Mucosa of stomach (tissue), 1 donor: ENCODE measurements around the gene CHTF18.

Experiments used
- H3K27me3 ChIP-seq: one replicate; pipeline ENCODE4 v1.7.0; 2013; ENCODE audit warnings: mild to moderate bottlenecking, low read length; ENCODE audit not compliant: control insufficient read depth, insufficient read depth
- H3K36me3 ChIP-seq: one replicate; pipeline ENCODE4 v1.7.0; 2013; ENCODE audit warnings: low read length; ENCODE audit not compliant: control insufficient read depth, insufficient read depth
- H3K4me1 ChIP-seq: one replicate; pipeline ENCODE4 v1.7.0; 2013; ENCODE audit warnings: mild to moderate bottlenecking, low read length; ENCODE audit not compliant: control insufficient read depth, insufficient read depth
- H3K4me3 ChIP-seq: one replicate; pipeline ENCODE4 v1.7.0; 2013; ENCODE audit warnings: low read length
- H3K9ac ChIP-seq: one replicate; pipeline ENCODE4 v1.7.0; 2013; ENCODE audit warnings: mild to moderate bottlenecking, low read length, moderate library complexity
- H3K9me3 ChIP-seq: one replicate; pipeline ENCODE4 v1.7.0; 2013; ENCODE audit warnings: mild to moderate bottlenecking, low read length, moderate library complexity; ENCODE audit not compliant: control insufficient read depth
- donor health status: Pancreatic carcinoma.

The CHTF18 gene

DNA sequence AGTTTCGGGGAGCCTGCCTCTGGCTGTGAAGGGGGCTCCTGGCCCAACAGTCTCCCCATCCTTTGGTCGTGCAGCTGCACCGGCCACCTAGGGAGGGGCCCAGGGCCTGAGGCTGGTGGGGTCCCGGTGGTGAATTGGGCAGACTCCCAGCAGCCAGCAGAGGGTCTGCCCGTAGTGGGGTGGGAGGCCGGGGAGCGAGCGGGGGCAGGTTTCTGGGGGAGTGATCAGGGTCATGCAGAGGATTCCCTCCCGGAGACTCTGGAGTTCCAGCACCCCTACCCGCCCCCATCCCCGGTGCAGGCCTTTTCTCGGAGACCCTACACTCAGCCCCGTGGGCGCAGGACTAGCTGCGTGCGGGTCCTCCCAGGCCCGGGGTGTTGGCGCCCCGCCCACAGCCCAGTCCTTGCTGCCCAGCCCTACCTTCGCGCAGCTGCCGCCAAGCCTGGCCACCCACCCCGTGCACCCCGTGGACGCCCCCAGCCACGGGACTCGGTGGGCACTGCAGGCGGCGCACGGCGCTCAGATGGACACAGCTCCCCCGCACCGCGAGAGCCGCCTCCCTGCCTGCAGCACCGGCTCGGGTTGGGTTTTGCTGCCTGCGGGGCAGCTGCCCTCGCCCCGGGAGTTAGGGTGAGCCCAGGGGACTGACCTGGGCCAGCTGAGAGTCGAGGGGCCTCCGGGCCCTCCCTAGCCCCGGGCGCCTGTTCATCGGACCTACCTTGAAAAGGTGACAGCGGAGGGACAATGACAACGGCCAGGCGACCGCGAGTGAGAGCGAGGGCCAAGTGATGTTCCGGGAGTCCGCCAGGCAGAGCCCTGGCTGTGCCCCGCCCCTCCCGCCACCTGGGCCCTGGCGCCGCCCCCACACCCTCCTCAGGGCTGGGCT, 11.8 kb downstream of the CHTF18 start, which contains the start of gene GNG13:
Gene GNG13, minus strand, starts transcription at position 787 of the 886 bp plus-strand sequence. CDS start 1,657 bp downstream, outside the sequence.
- Histone ChIP-seq H3K27me3 (peaks cover 59% of the 10 kb centered on the region), H3K36me3 (no peaks in the 10 kb centered on the region), H3K4me1 (no peaks in the 10 kb centered on the region), H3K9ac (no peak within 1 kb of the TSS), H3K4me3 (no peak within 1 kb of the TSS), H3K9me3 (no peaks in the 10 kb centered on the region)

DNA sequence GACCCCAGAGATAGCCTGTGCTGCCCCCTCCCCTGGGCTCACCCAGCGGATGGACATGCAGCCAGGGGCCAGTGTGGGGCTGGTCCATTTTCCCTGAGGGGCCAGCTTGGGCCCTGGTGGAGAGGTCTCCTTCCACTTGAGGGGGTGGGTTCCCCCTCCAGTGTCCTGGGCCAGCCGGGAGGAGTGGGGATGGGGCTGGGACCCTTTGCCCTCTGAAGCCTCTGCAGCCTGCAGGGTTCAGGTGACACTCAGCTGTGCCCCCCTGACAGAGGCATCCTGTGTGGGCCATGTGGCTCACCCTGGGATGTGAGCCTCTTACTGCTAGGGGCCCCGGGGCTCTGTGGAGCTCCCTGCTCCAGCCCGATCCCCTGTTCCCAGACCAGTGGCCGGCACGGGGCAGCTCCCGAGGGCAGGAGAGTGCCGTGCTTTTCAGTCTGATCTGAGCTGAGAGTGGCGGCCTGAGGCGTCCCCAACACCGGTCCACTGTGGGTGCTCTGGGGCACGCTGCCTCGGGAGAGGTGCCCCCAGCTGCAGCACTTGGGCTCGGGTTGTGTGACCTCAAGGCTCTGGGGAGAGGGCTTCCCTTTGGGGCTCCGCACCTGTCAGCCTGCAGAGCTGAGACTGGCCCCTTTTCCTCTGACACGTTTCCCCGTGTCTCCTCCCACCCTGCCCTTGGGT, 12.6 kb downstream of the CHTF18 start:
- no peaks in the 10 kb centered on the region for H3K4me1 ChIP-seq
- H3K27me3 ChIP-seq, result peaks cover 63% of the 10 kb centered on the region
- no peaks in the 10 kb centered on the region for H3K36me3 ChIP-seq
- no peaks in the 10 kb centered on the region for H3K9me3 ChIP-seq
- no peak overlapping the region for H3K9ac ChIP-seq
- H3K4me3 ChIP-seq, result no peak overlapping the region

DNA sequence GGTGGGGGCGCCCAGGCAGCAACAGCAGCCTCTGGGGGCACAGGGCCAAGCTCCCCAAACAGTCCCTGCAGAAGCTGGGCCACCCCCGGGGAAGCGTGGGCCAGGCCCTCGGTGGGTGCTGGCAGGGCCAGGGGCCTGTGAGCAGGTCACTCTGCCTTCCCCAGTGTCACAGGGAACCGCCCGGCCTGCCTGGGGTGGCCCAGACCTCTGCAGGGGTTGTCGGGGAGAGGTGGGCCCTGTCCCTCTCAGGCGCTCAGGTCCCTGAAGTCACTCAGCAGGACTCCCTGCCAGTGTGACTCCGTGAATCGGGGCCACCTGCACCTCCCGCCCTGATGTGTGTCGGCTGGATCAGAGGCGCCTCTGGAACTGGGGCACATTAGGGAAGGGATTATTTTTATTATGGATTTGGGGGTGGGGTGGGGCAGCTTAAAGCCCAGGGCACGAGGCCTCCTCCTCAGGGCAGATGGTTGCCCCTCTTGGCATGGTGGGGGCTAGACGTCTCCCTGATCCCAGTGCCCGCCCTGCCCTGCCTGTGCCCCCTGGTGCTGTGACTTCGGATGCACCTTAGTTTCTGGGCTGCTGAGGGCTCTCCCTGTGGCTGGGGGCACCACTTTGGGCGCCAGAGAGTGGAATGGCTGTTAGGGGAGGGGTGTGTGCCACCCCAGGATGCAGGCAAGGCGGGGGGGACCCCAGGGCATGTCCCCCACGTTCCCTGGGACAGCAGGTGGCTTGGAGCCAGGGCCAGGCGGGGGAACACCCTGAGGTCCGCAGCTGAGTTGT, 13.4 kb downstream of the CHTF18 start:
- Histone ChIP-seq H3K27me3 (peaks cover 63% of the 10 kb centered on the region), H3K9ac (no peak overlapping the region), H3K36me3 (no peaks in the 10 kb centered on the region), H3K4me3 (no peak overlapping the region), H3K4me1 (no peaks in the 10 kb centered on the region), H3K9me3 (no peaks in the 10 kb centered on the region)

DNA sequence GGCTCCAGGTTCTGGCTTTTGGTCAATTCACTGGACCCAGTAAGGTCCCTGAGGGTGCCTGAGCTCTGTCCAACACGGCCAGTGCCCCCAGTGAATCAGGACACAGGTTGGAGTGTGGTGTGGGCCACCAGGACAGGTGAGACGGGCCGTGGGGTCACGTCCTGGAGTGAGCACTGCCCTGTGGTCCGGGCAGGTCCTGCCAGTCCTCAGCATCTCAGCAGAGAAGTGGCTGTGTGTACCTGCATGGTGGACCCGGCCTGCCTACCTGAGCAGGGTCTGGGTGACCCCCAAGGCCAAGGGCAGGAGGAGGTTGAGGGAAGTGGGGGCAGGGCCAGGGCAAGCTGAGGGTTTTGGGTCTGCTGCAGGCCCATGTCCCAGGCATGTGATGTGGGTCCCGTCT, 14.0 kb downstream of the CHTF18 start:
- H3K36me3 ChIP-seq, result no peaks in the 10 kb centered on the region
- no peaks in the 10 kb centered on the region for H3K4me1 ChIP-seq
- peaks cover 63% of the 10 kb centered on the region for H3K27me3 ChIP-seq
- no peaks in the 10 kb centered on the region for H3K9me3 ChIP-seq
- no peak overlapping the region for H3K4me3 ChIP-seq
- no peak overlapping the region for H3K9ac ChIP-seq

DNA sequence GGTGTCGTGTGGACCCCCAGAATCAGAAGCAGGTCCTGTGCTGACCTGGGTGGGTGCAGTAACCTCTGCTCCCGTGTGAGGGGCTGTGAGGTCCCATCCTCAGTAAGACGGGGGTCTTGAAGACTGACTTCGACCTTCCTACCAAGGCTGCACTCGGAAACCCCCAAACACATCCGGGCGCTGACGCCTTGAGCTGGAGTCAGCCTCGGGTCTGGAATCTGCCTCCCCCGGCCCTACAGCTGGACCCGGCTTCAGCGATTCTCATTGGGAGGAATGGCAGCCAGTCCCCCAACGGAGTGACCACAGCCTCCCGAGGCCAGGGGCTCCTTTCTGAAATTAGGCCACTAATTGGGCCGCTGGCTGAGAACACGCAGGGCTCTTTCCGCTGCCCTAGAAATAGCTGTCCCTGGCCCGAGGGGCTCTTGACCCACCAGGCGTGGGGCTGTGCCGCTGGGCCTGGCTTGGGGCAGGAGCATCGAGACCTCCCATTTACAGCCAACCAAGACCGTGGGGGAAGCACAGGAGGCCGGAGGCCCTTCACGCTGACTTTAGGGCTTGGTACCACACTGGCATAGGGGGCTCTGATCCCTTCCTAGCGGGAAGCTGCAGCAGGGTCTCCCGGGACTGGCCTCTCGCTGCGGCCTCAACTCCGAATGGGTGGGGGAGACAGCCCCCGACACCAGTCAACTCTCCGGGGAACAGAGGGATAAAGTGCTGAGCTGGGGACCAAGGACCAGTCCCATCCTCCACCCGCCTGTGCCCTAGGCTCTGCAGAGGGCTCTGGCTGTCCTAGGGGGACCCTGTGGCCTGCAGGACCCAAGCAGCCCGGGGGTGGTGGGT, 14.7 kb downstream of the CHTF18 start:
- Histone ChIP-seq H3K36me3 (no peaks in the 10 kb centered on the region), H3K4me1 (peaks cover 3% of the 10 kb centered on the region), H3K9ac (no peak overlapping the region), H3K27me3 (peaks cover 63% of the 10 kb centered on the region), H3K4me3 (no peak overlapping the region), H3K9me3 (no peaks in the 10 kb centered on the region)

DNA sequence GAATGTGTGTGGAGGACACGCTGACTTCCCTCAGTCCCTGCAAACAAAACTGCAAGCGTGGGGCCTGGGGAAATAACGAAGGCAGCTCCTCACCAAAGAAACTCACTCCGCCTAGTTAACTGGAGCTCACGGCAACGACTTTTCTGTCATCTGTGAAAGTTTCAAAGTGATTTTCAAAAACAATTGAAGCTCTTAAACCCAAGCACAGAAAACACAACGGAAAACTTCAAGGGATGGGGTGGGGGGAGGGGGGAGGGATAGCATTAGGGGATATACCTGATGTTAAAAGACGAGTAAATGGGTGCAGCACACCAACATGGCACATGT, 15.3 kb downstream of the CHTF18 start:
- peaks cover 9% of the 10 kb centered on the region for H3K4me1 ChIP-seq
- H3K4me3 ChIP-seq, result no peak overlapping the region
- no peak overlapping the region for H3K9ac ChIP-seq
- H3K27me3 ChIP-seq, result peaks cover 61% of the 10 kb centered on the region
- no peaks in the 10 kb centered on the region for H3K36me3 ChIP-seq
- H3K9me3 ChIP-seq, result no peaks in the 10 kb centered on the region

DNA sequence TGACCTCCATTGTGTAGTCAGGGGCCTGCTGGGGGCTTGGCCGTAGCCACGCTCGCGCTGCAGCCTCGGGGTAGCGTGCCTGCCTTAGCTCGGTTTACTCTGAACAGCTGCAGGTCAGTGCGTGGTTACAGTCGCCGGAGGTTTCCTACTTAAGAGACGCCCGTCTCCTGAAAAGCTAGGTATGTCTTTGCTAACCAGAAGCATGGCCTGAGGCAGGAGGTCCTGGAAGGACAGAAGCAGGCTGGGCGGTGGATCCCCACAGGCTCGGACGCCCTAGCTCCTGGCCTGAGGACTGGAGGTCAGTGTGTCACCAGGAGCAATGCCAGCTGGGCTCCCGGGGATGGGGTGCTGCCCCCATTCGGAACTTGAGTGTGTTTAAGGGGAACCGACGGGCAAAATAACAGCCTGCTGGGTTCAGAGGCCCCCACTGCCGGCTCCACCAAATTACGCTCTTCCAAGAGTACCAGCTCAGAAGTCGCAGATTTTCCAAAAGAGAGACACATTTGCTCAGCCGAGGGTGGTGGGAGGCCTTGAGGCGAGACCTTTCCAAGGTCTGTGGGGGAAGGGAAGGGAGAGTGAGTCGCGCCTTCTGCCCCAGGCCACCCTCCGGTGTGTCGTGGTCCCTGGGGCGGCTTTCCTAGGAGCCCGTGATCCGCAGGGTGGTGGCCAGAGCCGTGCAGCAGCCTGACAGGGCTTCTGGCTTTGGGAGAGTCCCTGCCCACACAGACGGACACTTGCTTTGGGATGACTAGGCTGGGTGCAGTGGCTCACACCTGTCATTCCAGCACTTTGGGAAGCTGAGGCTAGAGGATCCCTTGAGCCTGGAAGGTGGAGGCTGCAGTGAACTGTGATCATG, 16.0 kb downstream of the CHTF18 start:
- Histone ChIP-seq H3K27me3 (peaks cover 54% of the 10 kb centered on the region), H3K9ac (no peak overlapping the region), H3K4me1 (peaks cover 10% of the 10 kb centered on the region), H3K36me3 (no peaks in the 10 kb centered on the region), H3K9me3 (no peaks in the 10 kb centered on the region), H3K4me3 (no peak overlapping the region)

DNA sequence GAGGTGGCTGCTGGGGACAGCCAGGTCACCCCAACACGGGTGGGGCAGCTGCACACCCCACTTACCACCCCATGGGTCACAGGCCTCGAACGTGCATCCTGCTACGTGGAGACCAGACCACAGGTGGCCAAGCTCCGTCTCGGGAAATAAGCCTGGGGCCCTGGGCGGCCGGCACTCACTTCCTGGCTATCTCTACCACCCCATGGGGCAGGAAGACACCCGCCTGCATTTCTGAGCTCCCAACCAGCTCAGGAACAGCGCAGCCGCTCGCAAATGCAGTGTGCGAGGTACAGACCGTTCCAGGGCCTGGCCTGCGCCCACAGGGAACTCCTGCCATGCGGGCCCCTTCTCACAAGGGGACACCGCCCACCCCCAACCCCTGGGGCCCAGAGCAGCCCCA, 17.1 kb downstream of the CHTF18 start:
- no peaks in the 10 kb centered on the region for H3K36me3 ChIP-seq
- H3K9ac ChIP-seq, result no peak overlapping the region
- peaks cover 45% of the 10 kb centered on the region for H3K27me3 ChIP-seq
- peaks cover 10% of the 10 kb centered on the region for H3K4me1 ChIP-seq
- no peaks in the 10 kb centered on the region for H3K9me3 ChIP-seq
- H3K4me3 ChIP-seq, result no peak overlapping the region

DNA sequence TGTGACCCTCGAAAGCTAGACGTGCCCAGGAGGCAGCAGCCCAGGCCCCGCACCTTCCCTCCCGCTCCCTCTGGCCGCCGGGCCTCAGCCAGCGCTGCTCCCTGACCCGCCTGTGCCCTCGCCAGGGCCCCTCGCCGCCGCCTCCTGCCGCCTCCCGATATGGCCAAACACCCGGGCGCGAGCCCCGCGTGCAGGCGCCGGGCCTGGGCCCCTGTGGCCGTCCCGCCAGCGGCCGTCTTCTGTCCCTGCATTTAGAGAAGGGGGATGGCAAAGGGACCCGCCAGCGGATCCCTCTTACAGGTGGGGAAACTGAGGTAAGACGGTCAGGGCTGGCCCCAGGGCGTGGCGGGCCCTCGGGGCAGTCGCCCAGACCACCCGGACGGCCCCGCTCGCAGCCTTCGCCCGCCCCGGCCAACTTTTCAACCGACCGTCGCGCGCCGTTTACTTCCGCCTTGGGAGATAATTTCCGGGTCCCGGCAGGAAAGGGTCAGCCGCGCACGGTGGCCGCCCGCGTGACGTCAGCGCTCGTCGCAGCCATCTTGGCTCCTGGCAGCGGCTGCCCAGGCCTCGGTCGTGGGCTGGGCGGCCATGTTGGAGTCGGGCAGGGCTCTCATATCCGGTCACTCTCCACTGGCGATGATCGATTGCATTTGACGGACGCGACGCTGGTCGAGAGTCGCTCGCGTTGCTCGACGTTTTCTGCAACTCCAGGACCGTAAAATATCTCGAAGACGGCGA, 19.1 kb downstream of the CHTF18 start:
- Histone ChIP-seq H3K36me3 (no peaks in the 10 kb centered on the region), H3K4me1 (peaks cover 10% of the 10 kb centered on the region)

DNA sequence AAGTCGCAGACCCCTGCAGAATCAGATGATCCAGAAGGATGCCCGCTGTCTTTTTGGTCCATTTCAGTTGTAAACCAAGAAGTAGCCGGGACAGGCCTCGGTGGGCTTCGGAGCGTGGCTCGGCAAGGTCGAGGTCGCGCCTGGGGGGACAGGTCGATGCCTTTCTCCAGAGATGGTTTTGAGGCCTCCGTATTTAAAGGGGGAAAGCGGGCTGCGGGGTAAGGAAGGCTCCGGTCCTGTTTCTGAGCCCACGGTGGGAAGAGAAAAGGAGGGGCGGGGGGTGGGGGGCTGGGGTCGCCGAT, 19.6 kb downstream of the CHTF18 start:
- no peaks in the 10 kb centered on the region for H3K9me3 ChIP-seq
- peak overlapping the region; percentile 86 for H3K9ac ChIP-seq
- peaks cover 30% of the 10 kb centered on the region for H3K27me3 ChIP-seq
- peaks cover 10% of the 10 kb centered on the region for H3K4me1 ChIP-seq
- H3K36me3 ChIP-seq, result no peaks in the 10 kb centered on the region
- H3K4me3 ChIP-seq, result peak overlapping the region; percentile 60

More for the DNA sequence above, 19.1 kb downstream of the CHTF18 start:
- Histone ChIP-seq H3K9ac (peak overlapping the region; percentile 86), H3K27me3 (peaks cover 30% of the 10 kb centered on the region), H3K9me3 (no peaks in the 10 kb centered on the region), H3K4me3 (peak overlapping the region; percentile 60)
